H1 (cell line): ENCODE data around the gene TAF1L.

Experiments
- CBX8 ChIP-seq: fragments of 300-800, 300-1000 bp; sonication (generic); IDR thresholded peaks from 2 replicates; pipeline ENCODE4 v1.7.1; 2016; ENCODE audit warnings: low read depth, low read length, borderline replicate concordance
- CHD7 ChIP-seq: fragments of 300-600 bp; sonication (generic); IDR thresholded peaks from 2 replicates; pipeline ENCODE4 v1.7.1; 2012; ENCODE audit warnings: low read length, moderate library complexity, mild to moderate bottlenecking, inconsistent platforms; ENCODE audit not compliant: insufficient replicate concordance
- CTCF ChIP-seq, 3 experiments: IDR thresholded peaks; 1 replicate in 2 of 3; 2 replicates in 1 of 3; pipeline versions ENCODE4 v1.5.1 to v1.6.1; 2011; ENCODE audit warnings: low read length in 3 of 3, mild to moderate bottlenecking in 3 of 3, inconsistent platforms in 2 of 3, low read depth in 1 of 3, moderate library complexity in 1 of 3; ENCODE audit not compliant: insufficient read depth in 1 of 3; ENCODE audit errors: control extremely low read depth in 1 of 3
- EP300 ChIP-seq, 2 experiments: IDR thresholded peaks; 1 replicate in 1 of 2; 2 replicates in 1 of 2; pipeline ENCODE4 v1.6.1; 2011 to 2012; ENCODE audit warnings: low read depth in 2 of 2, low read length in 2 of 2, mild to moderate bottlenecking in 2 of 2, borderline replicate concordance in 1 of 2, inconsistent platforms in 1 of 2, moderate library complexity in 1 of 2
- EZH2 ChIP-seq: fragments of 200-600 bp; sonication (generic); IDR thresholded peaks from 2 replicates; pipeline ENCODE4 v1.7.1; 2012; ENCODE audit warnings: low read depth, mild to moderate bottlenecking, moderate library complexity, low read length, inconsistent platforms; ENCODE audit not compliant: severe bottlenecking
- JUND ChIP-seq: IDR thresholded peaks from 2 replicates; pipeline ENCODE4 v1.6.1; 2011; ENCODE audit warnings: mild to moderate bottlenecking, improper control_type of control experiment, low read length
- POLR2AphosphoS5 ChIP-seq: IDR thresholded peaks from 2 replicates; pipeline ENCODE4 v1.6.1; 2011; ENCODE audit warnings: low read depth, low read length
- TAF1 ChIP-seq: IDR thresholded peaks from 2 replicates; pipeline ENCODE4 v1.6.1; 2011; ENCODE audit warnings: mild to moderate bottlenecking, low read depth, low read length

- no peak for TF ChIP-seq TAF1
- TF ChIP-seq CTCF (IDR thresholded peaks at IDR 0.05; ENCODE audit: control extremely low read depth in 1 of 3, insufficient read depth in 1 of 3, low read depth in 1 of 3, low read length in 3 of 3): no peak
- TF ChIP-seq POLR2AphosphoS5: no peak
- no peak for TF ChIP-seq EP300 (IDR thresholded peaks at IDR 0.05; ENCODE audit: borderline replicate concordance in 1 of 2, low read depth in 2 of 2, low read length in 2 of 2)
- TF ChIP-seq CHD7: no peak
- no peak for TF ChIP-seq CBX8
- TF ChIP-seq JUND: no peak
- no peak for TF ChIP-seq EZH2
Measured at GRCh38 chr9:32625320-32625719, 10.1 kb downstream of the TAF1L start.
